IMR-90 (cell line): ENCODE results near the gene OSBPL8. TPM values are rescaled to one million over a fixed set of nuclear protein-coding genes. Genes with fewer than 3 reads are reported as not detected.

ENCODE experiments used
- ATAC-seq: fragments of 200-7000 bp; cut with Tn5 transposase; 2 replicates; pipeline ENCODE4 v1.9.1; 2020; ENCODE audit warnings: low read depth, mild to moderate bottlenecking, moderate library complexity
- BruUV-seq: library from RNA; stranded (reverse); fragments of 400-500 nt; replicated peaks from 2 replicates; lab custom pipeline; 2021; lab: Mats Ljungman, UMichigan
- CTCF ChIA-PET: fragments of 300-600 bp; formaldehyde crosslinking; extraction: SDS; loops from one replicate; lab custom pipeline; 2021; ENCODE audit warnings: antibody characterized with exemption; lab: Yijun Ruan, JAX
- POLR2A ChIA-PET: fragments of 300-600 bp; sonication (Branson Sonifier 250); formaldehyde crosslinking; loops from one replicate; lab custom pipeline; 2022; ENCODE audit warnings: antibody characterized with exemption; ENCODE audit not compliant: unreplicated experiment; lab: Charles Lee
- DNase-seq: peaks from one replicate; pipeline ENCODE4 v3.0.0; 2013
- H2AFZ ChIP-seq: replicated peaks from 2 replicates; pipeline ENCODE3; 2013; ENCODE audit warnings: low read length, mild to moderate bottlenecking; ENCODE audit not compliant: poor library complexity
- H2AK5ac ChIP-seq: 2 replicates; pipeline ENCODE4 v1.6.1; 2013; ENCODE audit warnings: low read depth, low read length, inconsistent platforms
- H2AK9ac ChIP-seq: replicated peaks from 2 replicates; pipeline ENCODE3; 2013; ENCODE audit warnings: mild to moderate bottlenecking, low read depth, low read length, moderate library complexity; ENCODE audit not compliant: poor library complexity
- H2BK120ac ChIP-seq: 2 replicates; pipeline ENCODE4 v1.6.1; 2013; ENCODE audit warnings: low read depth, low read length, inconsistent platforms
- H2BK15ac ChIP-seq: 3 replicates; pipeline ENCODE4 v1.6.1; 2013; ENCODE audit warnings: low read depth, low read length, inconsistent platforms
- H2BK20ac ChIP-seq: 2 replicates; pipeline ENCODE4 v1.6.1; 2013; ENCODE audit warnings: low read depth, mild to moderate bottlenecking, inconsistent platforms, low read length, moderate library complexity
- H2BK5ac ChIP-seq: 2 replicates; pipeline ENCODE4 v1.6.1; 2013; ENCODE audit warnings: mild to moderate bottlenecking, low read depth, low read length, inconsistent platforms; ENCODE audit not compliant: poor library complexity, severe bottlenecking
- H3K14ac ChIP-seq: replicated peaks from 2 replicates; pipeline ENCODE4 v1.6.1; 2013; ENCODE audit warnings: low read depth, low read length, inconsistent platforms
- H3K18ac ChIP-seq: 2 replicates; pipeline ENCODE4 v1.6.1; 2013; ENCODE audit warnings: low read depth, low read length, control low read depth
- H3K23ac ChIP-seq: 2 replicates; pipeline ENCODE4 v1.6.1; 2013; ENCODE audit warnings: low read depth, low read length, inconsistent platforms
- H3K27ac ChIP-seq: 2 replicates; pipeline ENCODE4 v1.5.1; 2013; ENCODE audit warnings: mild to moderate bottlenecking, control low read depth, low read length; ENCODE audit not compliant: insufficient read depth
- H3K27me3 ChIP-seq: 2 replicates; pipeline ENCODE4 v1.6.1; 2013; ENCODE audit warnings: low read length; ENCODE audit not compliant: control insufficient read depth, insufficient read depth
- H3K36me3 ChIP-seq: 2 replicates; pipeline ENCODE4 v1.6.1; 2013; ENCODE audit warnings: low read length, mixed read lengths; ENCODE audit not compliant: control insufficient read depth, insufficient read depth
- H3K4ac ChIP-seq: 2 replicates; pipeline ENCODE4 v1.6.1; 2013; ENCODE audit warnings: low read depth, low read length, inconsistent platforms
- H3K4me1 ChIP-seq: 2 replicates; pipeline ENCODE4 v1.6.1; 2013; ENCODE audit warnings: low read length, mixed read lengths; ENCODE audit not compliant: control insufficient read depth, insufficient read depth
- H3K4me2 ChIP-seq: 2 replicates; pipeline ENCODE4 v1.6.1; 2013; ENCODE audit warnings: low read depth, mild to moderate bottlenecking, control low read depth, low read length, moderate library complexity
- H3K4me3 ChIP-seq: 2 replicates; pipeline ENCODE4 v1.5.1; 2013; ENCODE audit warnings: low read depth, mild to moderate bottlenecking, control low read depth, low read length, moderate library complexity; ENCODE audit not compliant: insufficient read depth
- H3K56ac ChIP-seq: 2 replicates; pipeline ENCODE4 v1.6.1; 2013; ENCODE audit warnings: low read length, inconsistent platforms; ENCODE audit not compliant: insufficient read depth; ENCODE audit errors: extremely low read depth
- H3K79me1 ChIP-seq, 2 experiments: 2 replicates each; pipeline ENCODE4 v1.6.1; 2013; ENCODE audit warnings: low read length in 2 of 2, inconsistent platforms in 1 of 2, low read depth in 1 of 2
- H3K9ac ChIP-seq: 2 replicates; pipeline ENCODE4 v1.6.1; 2013; ENCODE audit warnings: low read depth, low read length, control low read depth
- H3K9me1 ChIP-seq: 2 replicates; pipeline ENCODE4 v1.6.1; 2013; ENCODE audit warnings: low read length, inconsistent platforms; ENCODE audit not compliant: insufficient read depth
- H3K9me3 ChIP-seq: 2 replicates; pipeline ENCODE4 v1.6.1; 2013; ENCODE audit warnings: low read length; ENCODE audit not compliant: control insufficient read depth, insufficient read depth
- H4K20me1 ChIP-seq: 2 replicates; pipeline ENCODE4 v1.6.1; 2013; ENCODE audit warnings: low read length, inconsistent platforms; ENCODE audit not compliant: insufficient read depth
- H4K5ac ChIP-seq: 2 replicates; pipeline ENCODE4 v1.6.1; 2013; ENCODE audit warnings: mild to moderate bottlenecking, low read depth, low read length, control low read depth
- H4K8ac ChIP-seq, 2 experiments: 2 replicates each; pipeline ENCODE4 v1.6.1; 2013; ENCODE audit warnings: low read depth in 2 of 2, low read length in 2 of 2, control low read depth in 1 of 2, inconsistent platforms in 1 of 2
- H4K91ac ChIP-seq: 2 replicates; pipeline ENCODE4 v1.6.1; 2013; ENCODE audit warnings: low read depth, low read length, inconsistent platforms; ENCODE audit not compliant: insufficient read depth
- CEBPB ChIP-seq: IDR thresholded peaks from 2 replicates; pipeline ENCODE4 v1.6.1; 2012; ENCODE audit warnings: low read depth, low read length, improper control_type of control experiment
- CHD1 ChIP-seq: IDR thresholded peaks from 2 replicates; pipeline ENCODE4 v1.6.1; 2012; ENCODE audit warnings: low read depth, low read length, improper control_type of control experiment
- FOS ChIP-seq: fragments of 150-350 bp; IDR thresholded peaks from 2 replicates; pipeline ENCODE4 v1.6.1; 2016; ENCODE audit warnings: low read depth, low read length
- MAFK ChIP-seq: IDR thresholded peaks from 2 replicates; pipeline ENCODE4 v1.6.1; 2012; ENCODE audit warnings: low read depth, low read length, improper control_type of control experiment
- MAZ ChIP-seq: IDR thresholded peaks from 2 replicates; pipeline ENCODE4 v1.6.1; 2012; ENCODE audit warnings: low read depth, mild to moderate bottlenecking, low read length, improper control_type of control experiment, moderate library complexity, borderline replicate concordance
- MXI1 ChIP-seq: IDR thresholded peaks from 2 replicates; pipeline ENCODE4 v1.6.1; 2012; ENCODE audit warnings: low read depth, mild to moderate bottlenecking, low read length, moderate library complexity, borderline replicate concordance
- RAD21 ChIP-seq: IDR thresholded peaks from 2 replicates; pipeline ENCODE4 v1.6.1; 2012; ENCODE audit warnings: low read length, improper control_type of control experiment
- RCOR1 ChIP-seq: IDR thresholded peaks from 2 replicates; pipeline ENCODE4 v1.6.1; 2012; ENCODE audit warnings: mild to moderate bottlenecking, low read length, improper control_type of control experiment; ENCODE audit not compliant: insufficient replicate concordance
- RFX5 ChIP-seq: IDR thresholded peaks from 2 replicates; pipeline ENCODE4 v1.8.0; 2012; ENCODE audit warnings: low read depth, mild to moderate bottlenecking, low read length, moderate library complexity
- USF2 ChIP-seq: fragments of 150-350 bp; IDR thresholded peaks from 2 replicates; pipeline ENCODE4 v1.6.1; 2017; ENCODE audit warnings: mild to moderate bottlenecking, antibody characterized with exemption, low read length, low read depth
- WGBS, 2 experiments: methylation state at CpG; one replicate each; pipeline versions ENCODE4 v1.1.5 to v1.1.7; 2013; ENCODE audit warnings: missing lambda C conversion rate in 2 of 2; ENCODE audit not compliant: insufficient read length in 1 of 2; ENCODE audit errors: extremely low coverage in 2 of 2; 5-methylcytosine and 5-hydroxymethylcytosine counted together
- dilution Hi-C: fragments of 300-500 bp; cut with HindIII; formaldehyde crosslinking; loops from one replicate; pipeline ENCODE4 v1.14.3; 2018; ENCODE audit warnings: low sequenced_read_pairs; ENCODE audit not compliant: unreplicated experiment
- in situ Hi-C: fragments of 300-500 bp; cut with MboI; formaldehyde crosslinking; loops from 3 replicates; pipeline ENCODE4 v1.14.3; 2019; ENCODE audit warnings: low sequenced_read_pairs, inconsistent platforms, mixed read lengths
- intact Hi-C: fragments of 100-400 bp; cut with micrococcal nuclease; formaldehyde crosslinking; loops from 2 replicates; pipeline ENCODE4 v1.10.0; 2022
- polyA plus RNA-seq, 3 experiments: library from polyadenylated mRNA; depleted of rRNA; stranded (reverse); fragments of >200 nt; gene quantifications; 2 replicates each; pipeline ENCODE4 v1.2.3, GENCODE V29; 2012; ENCODE audit warnings: low replicate concordance in 1 of 3
- total RNA-seq: library from RNA; depleted of rRNA; stranded (reverse); fragments of >200 nt; gene quantifications from 2 replicates; pipeline ENCODE4 v1.2.3, GENCODE V29; 2012

The OSBPL8 gene
- total and polyA plus RNA-seq, 2 of the 4 experiments (the other 2 are of a cell fraction) = 17.8 to 24.2 TPM

- Histone ChIP-seq H4K20me1 (no peaks in the 10 kb centered on the region), H3K14ac (no peak overlapping the region), H4K8ac (no peak overlapping the region), H3K18ac (no peak overlapping the region), H3K9me1 (no peaks in the 10 kb centered on the region), H3K4ac (no peak overlapping the region), H2BK20ac (no peak overlapping the region), H4K5ac (no peak overlapping the region), H2AK9ac (no peak overlapping the region), H3K4me3 (no peak overlapping the region), H3K23ac (no peak overlapping the region), H3K36me3 (no peaks in the 10 kb centered on the region), H3K9me3 (no peaks in the 10 kb centered on the region), H3K79me1 (peaks cover 7 to 13% of the 10 kb centered on the region in 2 experiments; a peak in 3 of 4 replicates), H2AK5ac (no peak overlapping the region), H3K27ac (no peak overlapping the region), H3K4me2 (no peak overlapping the region), H2BK5ac (no peak overlapping the region), H3K4me1 (no peaks in the 10 kb centered on the region), H2AFZ (no peak overlapping the region), H2BK120ac (no peak overlapping the region), H4K91ac (no peak overlapping the region), H2BK15ac (no peak overlapping the region), H3K27me3 (no peaks in the 10 kb centered on the region), H3K9ac (no peak overlapping the region), H3K56ac (no peak overlapping the region)
- dilution Hi-C loops (no loop called here), intact Hi-C loops (no loop called here), in situ Hi-C loops (no loop called here)
- TF ChIP-seq RFX5 (no peak), MXI1 (no peak), MAFK (no peak), CEBPB (no peak), RCOR1 (no peak), USF2 (no peak), CHD1 (no peak), RAD21 (no peak), FOS (no peak), MAZ (no peak)
- CTCF ChIA-PET = interaction anchor here (1.0 kb wide), 1 partner anchor 24 kb away, joined by 3 read pairs; no protein-coding TSS in a partner anchor
- BruUV-seq = no TSS peak
- DNase-seq (no peak), ATAC-seq (no peak)
- WGBS, 2 experiments = no CpG with 5 or more reads among the region's 3 CpGs
- POLR2A ChIA-PET = interaction anchor here (0.6 to 1.0 kb wide), 2 partner anchors 70 to 92 kb away, joined by 3 read pairs; no protein-coding TSS in a partner anchor
Measured at GRCh38 chr12:76562130-76562529, 2.6 kb upstream of the OSBPL8 start.
